CD4-positive, alpha-beta T cell treated with Interleukin-15 for 4 hours (primary cell): ENCODE measurements around the gene TCFL5.

ENCODE experiments used
- DNase-seq: peaks from one replicate; pipeline ENCODE4 v3.0.0-alpha.2; 2020; ENCODE audit warnings: low spot score

Gene TCFL5

DNA sequence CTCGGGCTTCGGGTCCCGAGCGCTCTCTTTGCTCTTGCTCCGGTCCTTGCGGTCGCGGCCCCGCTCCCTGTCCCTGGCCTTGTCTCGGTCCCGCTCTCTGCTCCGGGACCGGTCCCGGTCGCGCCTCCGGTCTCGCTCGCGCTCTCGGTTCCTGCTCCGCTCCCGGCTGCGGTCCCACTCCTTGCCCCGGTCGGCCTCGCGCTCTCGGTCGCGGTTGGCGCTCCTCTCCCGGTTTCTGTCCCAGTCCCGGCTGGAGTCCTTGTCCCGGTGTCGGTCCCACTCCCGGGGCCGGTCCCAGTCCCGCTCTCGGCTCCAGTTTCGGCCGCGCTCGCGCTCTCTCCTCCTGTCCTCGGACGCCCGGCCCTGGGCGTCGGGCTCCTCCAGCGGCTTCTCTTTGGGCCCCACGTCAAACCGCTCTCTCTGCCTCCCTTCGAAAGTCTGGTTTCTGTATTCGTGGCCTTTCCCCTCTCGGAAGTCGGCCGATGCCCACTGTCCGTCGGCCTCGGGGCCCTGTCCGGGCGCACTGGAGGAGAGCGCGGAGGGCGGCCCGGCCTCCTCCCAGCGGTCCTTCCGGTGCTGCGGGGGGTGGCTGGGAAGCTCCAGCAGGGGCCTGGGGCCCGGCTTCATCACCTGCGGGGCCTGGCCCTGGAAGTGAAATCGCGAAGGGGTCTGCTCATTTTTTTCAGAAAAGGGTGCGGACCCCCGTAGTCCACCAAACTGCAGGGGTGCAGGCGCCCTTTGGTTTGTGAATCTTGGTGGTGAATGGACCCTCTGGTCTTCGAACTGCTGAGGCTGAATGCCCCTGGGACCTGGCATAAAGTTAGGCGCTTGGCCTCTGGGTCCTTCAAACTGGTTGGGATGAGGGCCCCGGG, 17.9 kb upstream of the TCFL5 start:
- no peak for DNase-seq

DNA sequence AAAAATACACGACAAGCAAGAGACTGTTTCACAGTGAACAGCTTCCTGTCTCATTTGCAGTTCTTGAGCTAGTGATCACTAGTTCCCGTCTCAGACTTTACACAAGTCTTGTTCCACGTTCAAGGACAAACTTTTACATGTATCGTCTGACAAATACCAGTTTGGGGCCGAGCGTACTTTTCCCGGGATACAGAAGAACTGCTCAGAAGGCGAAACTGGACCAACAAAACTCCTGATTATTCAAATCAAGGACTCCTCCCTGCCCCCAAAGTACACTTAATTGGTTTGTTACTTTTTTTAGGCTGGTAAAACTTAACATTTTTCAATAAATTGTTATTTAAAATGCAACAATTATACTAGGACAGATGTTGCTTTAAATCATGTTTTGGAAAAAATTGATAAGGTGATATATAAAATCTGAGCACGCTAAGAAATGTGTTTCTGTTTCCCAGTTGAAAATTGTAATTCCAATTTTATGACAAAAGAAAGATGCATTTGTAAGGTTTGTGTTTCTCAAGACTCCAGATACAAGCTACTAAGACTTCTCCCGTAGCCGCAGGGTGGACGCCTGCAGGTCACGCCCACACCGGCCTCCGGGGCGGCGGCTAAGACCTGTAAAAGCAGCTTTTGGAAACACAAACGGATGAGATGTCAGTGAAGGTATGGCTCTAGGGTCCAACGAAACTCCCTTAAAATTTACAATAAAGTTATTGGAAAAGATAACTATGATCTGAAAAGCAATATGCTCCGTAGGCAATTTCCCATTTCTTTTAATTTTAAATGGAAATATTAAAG, 16.8 kb upstream of the TCFL5 start:
- no peak for DNase-seq

- no peak for DNase-seq
Measured at GRCh38 chr20:62876902-62877816, 15.5 kb upstream of the TCFL5 start.

- DNase-seq: no peak
Measured at GRCh38 chr20:62876501-62876901, 14.9 kb upstream of the TCFL5 start.

DNA sequence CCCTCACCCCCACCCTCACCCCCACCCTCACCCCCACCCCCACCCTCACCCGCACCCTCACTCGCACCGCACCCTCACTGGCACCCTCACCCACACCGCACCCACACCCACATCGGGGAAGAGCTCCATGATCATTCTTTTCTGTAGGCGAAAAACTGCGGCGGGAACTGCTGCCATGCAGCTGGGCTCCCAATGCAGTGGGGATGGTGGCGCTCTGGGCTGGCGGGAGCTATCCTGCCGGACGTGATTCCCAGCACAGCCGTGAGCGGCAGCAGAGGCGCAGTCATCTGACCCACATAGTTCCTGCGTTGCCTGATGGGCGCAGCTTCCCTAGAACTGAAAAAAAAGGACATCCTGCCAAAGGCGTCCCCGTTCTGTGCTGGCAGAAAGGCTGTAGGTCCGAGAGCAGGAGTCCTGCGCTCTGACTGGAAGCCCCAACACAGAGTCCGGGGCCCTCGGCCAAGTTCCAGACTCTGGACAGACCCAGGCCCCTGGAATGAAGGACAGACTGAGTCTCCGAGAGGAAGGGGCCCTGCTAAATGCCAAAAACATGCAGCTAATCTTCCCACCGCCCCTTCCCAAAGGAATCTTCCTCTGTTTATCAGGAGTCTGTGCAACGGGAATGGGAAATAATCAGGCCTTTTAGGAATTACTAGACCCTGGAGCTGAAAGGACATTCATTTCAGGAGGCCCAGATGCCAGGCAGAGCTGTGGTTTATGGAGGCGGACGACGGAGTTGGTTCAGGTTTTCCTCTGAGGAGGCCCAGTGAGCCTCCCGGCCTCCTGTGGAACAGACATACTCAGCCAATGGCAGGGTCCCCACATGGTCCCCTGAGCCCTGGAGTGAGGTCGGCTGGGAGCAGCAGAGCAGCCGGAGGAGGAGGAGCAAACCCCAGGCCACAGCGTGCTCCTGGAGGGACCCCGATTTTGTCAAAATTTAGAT, 14.1 kb upstream of the TCFL5 start:
- DNase-seq: no peak

DNA sequence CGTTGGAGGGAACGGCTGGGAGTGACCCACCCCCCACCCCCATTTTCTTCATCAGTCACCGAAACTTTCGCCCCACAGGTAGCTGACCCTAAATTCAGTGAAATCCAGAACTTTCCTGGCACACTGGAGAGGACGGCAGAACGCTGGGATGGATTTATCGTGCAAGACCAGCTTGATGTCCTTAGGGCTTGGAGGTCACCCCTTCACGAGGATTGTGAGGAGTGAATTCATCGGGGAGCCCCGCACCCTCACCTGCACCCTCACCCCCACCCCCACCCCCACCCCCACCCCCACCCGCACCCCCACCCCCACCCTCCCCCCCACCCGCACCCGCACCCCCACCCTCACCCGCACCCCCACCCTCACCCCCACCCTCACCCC, 13.3 kb upstream of the TCFL5 start:
- no peak for DNase-seq

DNA sequence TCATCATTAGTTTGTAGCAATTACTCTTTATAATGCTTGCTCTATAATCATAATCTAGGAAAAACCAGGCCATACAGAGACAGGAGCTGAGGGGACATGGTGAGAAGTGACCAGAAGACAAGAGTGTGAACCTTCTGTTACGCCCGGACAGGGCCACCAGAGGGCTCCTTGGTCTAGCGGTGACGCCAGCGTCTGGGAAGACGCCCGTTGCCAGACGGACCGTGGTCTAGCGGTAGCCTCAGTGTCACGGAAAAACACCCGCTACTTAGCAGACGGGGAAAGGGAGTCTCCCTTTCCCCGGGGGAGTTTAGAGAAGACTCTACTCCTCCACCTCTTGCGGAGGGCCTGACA, 12.0 kb upstream of the TCFL5 start:
- peak; percentile 35 for DNase-seq

- no peak for DNase-seq
Measured at GRCh38 chr20:62873280-62873679, 11.7 kb upstream of the TCFL5 start.

DNA sequence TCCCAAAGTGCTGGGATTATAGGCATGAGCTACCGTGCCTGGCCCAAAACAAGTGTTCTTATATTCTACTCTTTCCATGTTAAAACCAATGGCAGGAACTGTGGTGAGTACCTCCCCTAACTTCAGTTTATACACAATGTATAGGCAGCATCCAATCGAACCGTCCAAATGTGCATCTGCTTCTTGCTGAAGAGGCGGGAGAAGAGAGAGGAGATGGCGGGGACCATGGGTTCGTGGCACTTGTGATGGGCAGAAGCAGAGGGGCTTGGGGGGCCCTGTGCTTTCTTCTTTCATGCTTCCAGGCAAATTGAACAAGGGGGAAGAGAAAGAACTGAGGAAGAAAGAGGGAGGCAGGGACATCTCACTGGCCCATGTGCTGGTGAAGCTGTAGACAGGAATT, 11.2 kb upstream of the TCFL5 start:
- DNase-seq: no peak

DNA sequence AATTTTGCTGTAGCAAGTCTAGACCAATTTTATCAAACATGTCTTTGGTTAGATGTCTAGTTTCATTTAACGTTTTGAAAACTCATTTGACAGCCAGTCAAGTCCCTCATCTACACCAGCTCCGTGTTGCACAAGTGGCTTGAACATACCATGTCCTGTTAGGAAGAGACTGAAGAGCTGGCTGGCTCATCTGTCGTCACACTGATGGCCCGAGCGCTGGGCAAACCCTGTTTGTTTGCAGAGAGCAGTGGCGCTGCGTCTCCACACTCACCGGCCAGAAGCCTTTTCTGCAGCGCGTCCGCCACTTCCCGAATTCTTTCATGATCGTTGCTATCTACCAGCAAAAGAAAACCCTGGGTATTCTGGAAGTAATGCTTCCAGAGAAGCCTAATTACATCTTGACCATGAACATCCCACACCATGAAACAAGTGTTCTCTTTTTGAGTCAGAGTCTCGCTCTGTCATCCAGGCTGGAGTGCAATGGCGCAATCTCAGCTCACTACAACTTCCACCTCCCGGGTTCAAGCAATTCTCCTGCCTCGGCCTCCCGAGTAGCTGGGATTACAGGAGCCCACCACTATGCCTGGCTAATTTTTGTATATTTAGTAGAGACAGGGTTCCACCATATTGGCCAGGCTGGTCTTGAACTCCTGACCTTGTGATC, 10.7 kb upstream of the TCFL5 start:
- no peak for DNase-seq

DNA sequence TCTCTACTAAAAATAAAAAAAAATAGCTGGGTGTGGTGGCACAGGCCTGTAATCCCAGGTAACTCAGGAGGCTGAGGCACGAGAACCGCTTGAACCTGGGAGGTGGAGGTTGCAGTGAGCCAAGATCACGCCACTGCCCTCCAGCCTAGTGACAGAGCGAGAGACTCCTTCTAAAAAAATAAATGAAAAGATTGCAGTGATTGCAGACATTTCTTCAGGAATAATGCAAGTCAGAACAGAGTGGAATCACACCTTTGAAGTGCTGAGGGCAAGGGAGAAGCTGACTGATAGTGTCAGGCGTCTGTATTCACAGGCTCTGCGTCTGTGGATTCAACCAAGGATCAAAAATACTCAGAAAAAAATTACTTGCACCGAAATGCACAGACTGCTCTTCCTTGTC, 2.6 kb upstream of the TCFL5 start:
- DNase-seq: no peak

- peak; percentile 28 for DNase-seq
Measured at GRCh38 chr20:62860924-62861691, 514 bp downstream of the TCFL5 start.

DNA sequence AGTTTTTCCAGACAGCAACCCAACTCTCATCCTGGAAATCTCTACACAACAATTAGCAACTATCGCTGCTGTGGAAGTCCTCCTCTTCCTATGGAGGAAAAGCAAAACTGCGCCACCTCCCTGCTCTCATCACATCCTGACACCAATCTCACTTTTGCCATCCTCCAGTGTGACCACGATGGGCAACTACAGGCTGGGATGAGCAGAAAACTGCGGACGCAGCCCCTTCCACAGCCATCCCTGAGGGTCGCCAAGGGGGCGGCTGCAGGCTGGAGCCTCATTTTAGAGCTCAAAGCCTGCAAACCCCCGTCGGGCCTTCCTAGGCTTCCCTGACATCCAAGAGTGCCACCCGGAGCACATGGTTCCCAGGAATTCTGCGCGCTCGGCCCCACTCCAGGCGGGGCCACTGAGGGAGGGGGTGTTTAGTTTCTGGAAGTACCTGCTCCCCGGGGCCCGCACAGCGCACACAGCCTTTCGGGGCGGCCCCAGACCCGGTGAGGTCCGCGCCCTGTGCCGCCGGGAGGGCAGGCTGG, 1.2 kb downstream of the TCFL5 start:
- DNase-seq: no peak

DNA sequence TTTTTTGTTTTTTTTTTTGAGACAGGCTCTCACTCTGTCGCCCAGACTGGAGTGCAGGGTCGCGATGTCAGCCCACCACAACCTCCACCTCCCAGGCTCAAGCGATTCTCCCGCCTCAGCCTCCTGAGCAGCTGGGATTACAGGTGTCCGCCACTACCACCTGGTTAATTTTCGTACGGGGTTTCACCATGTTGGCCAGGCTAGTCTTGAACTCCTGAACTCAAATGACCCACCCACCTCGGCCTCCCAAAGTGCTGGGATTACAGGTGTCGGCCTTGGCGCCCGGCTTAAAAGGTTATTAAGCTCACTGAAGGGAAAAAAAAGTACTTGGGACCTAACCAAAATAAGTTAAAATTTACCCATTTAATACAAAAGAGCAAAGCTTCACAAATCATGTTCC, 1.9 kb downstream of the TCFL5 start:
- DNase-seq: no peak

GRCh38 chr20:62858058-62858830, 3.4 kb downstream of the TCFL5 start:
- no peak for DNase-seq

GRCh38 chr20:62856931-62857619, 4.5 kb downstream of the TCFL5 start:
- no peak for DNase-seq

DNA sequence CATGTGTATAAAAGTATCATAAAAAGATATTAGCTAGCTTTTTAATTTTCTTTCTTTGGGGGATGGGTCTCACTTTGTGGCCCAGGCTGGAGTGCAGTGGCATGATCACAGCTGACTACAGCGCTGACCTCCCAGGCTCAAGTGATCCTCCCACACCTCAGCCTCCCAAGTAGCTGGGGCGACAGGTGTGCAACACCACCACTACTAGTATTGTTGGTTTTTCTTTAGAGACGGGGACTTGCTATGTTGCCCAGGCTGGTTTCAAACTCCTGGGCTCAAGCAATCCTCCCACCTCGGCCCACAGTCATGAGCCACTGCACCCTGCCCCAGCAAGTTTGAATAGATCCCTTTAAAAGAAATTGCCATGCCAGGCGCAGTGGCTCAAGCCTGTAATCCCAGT, 6.5 kb downstream of the TCFL5 start:
- DNase-seq: no peak

DNA sequence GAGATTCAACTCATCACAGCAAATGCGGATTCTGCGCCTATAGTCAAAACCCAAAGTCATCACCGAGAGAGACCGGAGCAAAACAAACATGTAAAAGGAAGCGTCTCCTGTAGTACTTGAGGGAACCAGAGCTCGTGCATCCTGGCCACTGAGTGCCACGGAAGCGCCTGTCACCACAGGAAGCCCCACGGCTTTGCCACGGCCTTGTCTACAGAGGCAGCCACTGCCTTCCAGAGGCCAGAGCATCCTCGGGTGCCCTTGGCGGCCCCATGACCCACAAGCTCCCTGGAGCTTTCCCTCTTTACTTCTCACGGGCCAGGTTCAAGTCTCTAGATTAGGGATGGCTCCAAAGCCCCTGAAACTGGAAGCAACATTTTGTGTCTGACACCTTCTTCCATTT, 7.5 kb downstream of the TCFL5 start:
- no peak for DNase-seq
